A172 (cell line): ENCODE data around the gene MLEC. TPM values are rescaled to one million over a fixed set of nuclear protein-coding genes. Genes with fewer than 3 reads are reported as not detected.
A peak's percentile ranks its signal among the peaks of the same experiment; 100 is the strongest.

Experiments
- DNase-seq: peaks from one replicate; pipeline ENCODE4 v3.0.0-alpha.2; 2015; ENCODE audit warnings: low spot score
- total RNA-seq: library from RNA; depleted of rRNA; stranded (reverse); fragments of >200 nt; shearing (Covaris generic); gene quantifications from 2 replicates; pipeline ENCODE4 v1.2.3, GENCODE V29; 2014

MLEC gene
- total RNA-seq, 1 experiment from 2014 or later, result 120 TPM

GRCh38 chr12:120692524-120693033 lies 5.6 kb downstream of the MLEC start:
- peak; percentile 54 for DNase-seq

GRCh38 chr12:120693848-120694247 lies 6.9 kb downstream of the MLEC start:
- no peak for DNase-seq

DNA sequence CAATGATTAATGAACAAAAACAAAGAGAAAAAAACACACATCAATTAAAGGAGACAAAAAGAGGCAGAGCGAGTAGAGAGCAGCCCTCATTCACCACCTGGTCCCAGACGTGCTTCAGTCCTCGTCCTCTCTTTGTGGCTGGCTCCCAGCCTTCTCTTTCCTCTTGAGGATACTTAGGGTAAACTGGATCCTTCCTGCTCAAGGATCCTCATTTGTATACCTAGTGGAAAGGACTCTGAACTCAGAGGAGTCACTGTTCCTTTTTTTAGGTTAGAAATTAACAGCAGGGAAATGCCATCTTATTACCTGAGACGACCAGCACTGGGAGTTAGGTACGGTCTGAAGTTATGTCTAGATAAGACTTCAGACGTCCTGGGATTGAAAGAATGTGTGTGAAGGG lies 9.7 kb downstream of the MLEC start:
- no peak for DNase-seq

GRCh38 chr12:120697344-120697743 lies 10.4 kb downstream of the MLEC start:
- no peak for DNase-seq

GRCh38 chr12:120698665-120699064 lies 11.7 kb downstream of the MLEC start:
- no peak for DNase-seq

- DNase-seq, result no peak
Measured at GRCh38 chr12:120699553-120699952, 12.6 kb downstream of the MLEC start.

DNA sequence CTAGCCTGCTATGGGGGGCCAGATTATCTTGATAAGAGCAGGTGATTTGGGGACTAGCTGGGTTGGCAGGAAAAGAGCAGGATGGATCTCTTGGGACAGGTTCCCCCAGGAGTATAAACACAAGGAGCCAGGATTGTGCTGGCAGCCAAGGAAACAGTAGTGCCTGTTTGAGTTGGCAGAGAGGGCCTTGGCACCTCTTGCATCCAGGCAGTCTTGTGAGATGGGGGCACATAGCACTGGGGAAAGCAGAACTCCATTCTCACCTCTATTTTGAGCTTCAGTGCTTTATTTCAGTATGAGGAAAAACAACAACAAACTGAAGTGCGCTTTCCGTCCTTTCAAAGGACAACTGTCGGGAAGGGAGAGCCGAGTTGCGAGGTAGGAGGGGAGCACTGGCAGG lies 13.9 kb downstream of the MLEC start:
- DNase-seq, result no peak

DNA sequence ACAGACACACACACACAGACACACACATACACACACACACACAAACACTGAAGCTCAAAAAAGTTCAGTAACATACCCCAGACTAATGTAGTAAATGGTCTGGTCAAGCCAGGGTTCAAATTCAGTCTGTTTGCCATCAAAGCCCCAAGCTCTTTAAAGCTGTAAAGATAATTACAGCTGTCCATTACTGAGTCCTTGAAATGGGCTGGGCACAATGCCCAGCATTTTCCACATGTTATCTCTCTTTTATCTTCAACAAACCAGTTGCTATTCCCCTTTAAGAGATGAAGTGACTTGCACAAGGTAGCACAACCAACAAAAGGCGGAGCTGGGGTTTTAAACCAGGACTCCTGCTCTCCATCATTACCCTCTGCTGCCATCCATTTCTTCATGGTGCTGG lies 15.7 kb downstream of the MLEC start:
- DNase-seq, result no peak

GRCh38 chr12:120703311-120703942 lies 16.5 kb downstream of the MLEC start:
- DNase-seq, result no peak

GRCh38 chr12:120705618-120706017 lies 18.7 kb downstream of the MLEC start:
- DNase-seq, result no peak

DNA sequence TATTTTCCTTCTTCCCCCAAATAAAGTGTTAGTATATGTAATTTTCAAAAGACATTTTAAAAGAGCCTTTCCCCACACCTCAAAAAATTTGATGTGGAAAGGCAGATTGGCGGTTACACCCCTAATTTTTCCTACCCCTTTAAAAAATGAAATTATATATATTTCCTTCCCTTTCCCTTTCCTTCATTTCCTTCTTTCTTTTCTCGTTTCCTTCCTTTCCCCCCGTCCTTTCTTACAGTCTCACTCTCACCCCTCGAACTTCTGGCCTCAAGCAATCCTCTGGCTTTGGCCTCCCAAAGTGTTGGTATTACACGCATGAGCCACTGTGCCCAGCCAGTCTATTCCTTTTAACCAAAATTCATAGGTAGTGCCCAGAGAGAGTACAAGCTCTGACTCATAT lies 19.1 kb downstream of the MLEC start:
- DNase-seq, result no peak

GRCh38 chr12:120708651-120709050 lies 21.7 kb downstream of the MLEC start:
- DNase-seq, result no peak

- peak; percentile 22 for DNase-seq
Measured at GRCh38 chr12:120710031-120710804, 23.3 kb downstream of the MLEC start, which contains the start of gene UNC119B. TSS of gene UNC119B (plus strand) at chr12:120710458. CDS start at chr12:120710475, 17 bp downstream.

GRCh38 chr12:120710805-120711296 lies 23.9 kb downstream of the MLEC start:
- DNase-seq, result no peak

DNA sequence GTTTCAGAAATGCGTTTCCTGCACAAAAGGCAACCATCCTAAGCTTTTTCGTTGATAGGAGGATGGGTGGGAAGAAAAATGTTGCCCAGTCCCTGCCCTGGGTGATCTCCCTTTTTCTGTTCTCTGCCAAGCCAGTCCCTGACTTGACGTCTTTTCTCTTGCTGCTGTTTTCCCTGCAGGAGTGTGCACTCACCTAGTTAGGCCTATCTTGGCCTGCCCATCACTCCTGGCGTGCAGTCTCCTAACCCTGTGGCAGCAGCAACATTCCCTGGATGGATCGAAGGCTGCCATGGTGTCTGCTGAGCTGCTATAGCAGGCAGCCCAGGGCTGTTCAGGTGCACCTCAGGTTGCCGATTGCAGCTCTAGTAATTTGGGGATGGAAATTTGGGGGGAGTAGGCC lies 24.5 kb downstream of the MLEC start:
- no peak for DNase-seq

GRCh38 chr12:120712610-120713009 lies 25.7 kb downstream of the MLEC start:
- DNase-seq, result no peak

GRCh38 chr12:120713861-120714482 lies 27.0 kb downstream of the MLEC start:
- peak; percentile 77 for DNase-seq

DNA sequence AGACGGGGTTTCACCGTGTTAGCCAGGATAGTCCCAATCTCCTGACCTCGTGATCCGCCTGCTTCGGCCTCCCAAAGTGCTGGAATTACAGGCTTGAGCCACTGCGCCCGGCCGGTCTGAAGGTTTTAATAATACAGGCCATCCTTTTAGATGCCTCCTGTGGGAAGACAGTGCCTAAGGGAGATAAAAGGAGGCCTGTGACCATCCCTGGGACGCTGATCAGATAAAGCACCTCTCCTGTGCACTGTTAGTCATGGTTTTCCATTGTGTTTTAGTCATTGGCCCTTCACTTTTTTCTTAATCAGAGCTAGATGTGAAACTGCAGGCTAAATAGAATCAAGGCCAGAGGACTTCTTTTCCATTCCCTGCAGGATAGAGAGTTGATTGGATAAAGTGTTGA lies 31.1 kb downstream of the MLEC start:
- DNase-seq, result no peak

DNA sequence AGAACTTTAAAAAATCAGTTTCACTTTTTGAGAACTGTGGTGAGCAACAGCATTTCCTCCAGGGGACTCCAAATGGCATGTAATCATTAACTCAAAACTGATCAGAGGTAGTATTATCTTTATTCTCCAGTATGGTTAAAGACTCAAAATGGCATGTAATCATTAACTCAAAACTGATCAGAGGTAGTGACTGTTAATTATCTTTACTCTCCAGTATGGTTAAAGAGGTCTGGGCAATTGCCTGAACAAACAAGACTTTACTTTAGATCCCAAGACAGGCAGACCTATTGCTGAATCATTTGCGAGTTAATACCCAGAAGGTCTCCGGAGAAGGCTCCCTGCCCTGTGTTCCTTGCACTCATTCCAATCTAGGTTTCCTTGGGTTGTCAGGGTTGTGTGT lies 32.1 kb downstream of the MLEC start:
- DNase-seq, result no peak

DNA sequence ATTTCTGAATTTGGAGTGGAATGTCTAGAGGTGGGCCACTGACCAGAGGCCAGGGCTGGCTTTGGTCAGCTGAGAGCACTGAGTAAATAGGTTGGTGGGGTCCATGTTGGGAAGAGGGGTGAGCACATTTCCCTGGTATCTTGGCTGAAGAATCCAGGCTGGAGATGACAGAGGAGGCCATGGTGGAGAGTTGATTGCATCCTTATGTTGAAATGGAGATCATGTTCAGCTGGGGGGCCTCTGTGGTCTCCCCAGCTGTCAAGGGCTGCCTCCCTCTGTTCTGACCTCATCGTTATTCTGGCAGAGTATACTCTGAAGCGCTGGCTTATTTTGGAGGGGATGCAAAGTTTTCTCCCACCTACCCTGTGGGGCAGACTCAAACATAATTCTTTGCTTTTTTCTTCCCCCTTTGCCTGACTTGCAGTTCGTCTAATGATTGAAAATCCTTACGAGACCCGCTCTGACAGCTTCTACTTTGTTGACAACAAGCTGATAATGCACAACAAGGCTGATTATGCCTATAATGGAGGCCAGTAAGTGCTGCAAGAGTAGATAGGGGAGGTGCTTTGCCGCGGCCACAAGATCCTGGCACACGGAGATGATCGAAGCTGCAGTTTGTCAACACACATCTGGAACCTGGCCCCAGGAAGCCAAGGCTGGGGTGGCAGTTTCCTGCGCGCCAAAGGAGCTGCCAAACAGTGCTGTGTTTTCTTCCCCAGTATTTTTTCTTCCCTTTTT lies 32.7 kb downstream of the MLEC start:
- no peak for DNase-seq

DNA sequence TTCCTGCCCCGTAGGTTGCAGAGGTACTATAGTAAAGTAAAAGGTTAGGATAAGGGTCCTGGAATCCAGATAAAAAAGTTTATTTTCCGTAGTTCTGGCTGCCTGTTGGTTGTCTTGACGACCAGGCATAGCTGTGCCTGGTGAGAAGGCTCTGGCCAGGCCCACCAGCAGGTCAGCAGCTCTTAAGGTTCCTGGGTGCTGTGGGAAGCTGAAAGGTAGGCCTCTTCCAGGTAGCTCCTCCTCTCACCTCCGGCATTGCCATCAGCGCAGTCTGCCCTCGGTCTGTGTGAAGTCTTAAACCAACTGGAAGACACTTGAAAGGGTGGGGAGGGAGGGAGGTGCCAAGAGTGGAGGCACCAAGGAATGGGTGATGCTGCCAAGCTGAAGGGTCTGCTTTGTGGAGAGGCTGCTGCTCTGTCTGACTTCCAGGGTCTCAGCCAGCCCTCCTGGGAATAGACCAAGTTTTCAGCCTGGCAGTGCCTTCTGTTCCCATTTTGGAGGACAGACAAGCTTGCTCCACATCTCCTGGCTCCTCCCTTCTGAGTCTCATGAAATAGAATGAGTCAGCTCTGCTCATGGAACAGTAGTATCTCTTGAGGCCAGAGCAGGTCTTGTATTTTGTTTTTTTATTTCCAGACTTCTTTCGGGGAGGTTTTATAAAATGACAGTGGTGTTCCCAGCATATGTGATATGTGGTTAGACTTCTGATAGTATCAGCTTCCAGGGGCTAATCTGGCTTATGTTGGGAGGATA lies 33.5 kb downstream of the MLEC start:
- DNase-seq, result peak; percentile 26
